Fibroblast of lung (primary cell): ENCODE measurements around the gene SLC22A23.

Source experiments
- EZH2 ChIP-seq: IDR thresholded peaks from 2 replicates; pipeline ENCODE4 v1.5.1; 2012; ENCODE audit warnings: low read length, control low read depth, mild to moderate bottlenecking; ENCODE audit errors: missing control alignments
- TF ChIP-seq, protein P1 (sequence below), 2 donors: IDR thresholded peaks in 1 of 2; conservative IDR thresholded peaks in 1 of 2; 1 replicate in 1 of 2; 2 replicates in 1 of 2; pipeline ENCODE4 v1.5.1; 2011 to 2012; ENCODE audit warnings: low read length in 2 of 2, control low read depth in 1 of 2, inconsistent platforms in 1 of 2, low read depth in 1 of 2, mild to moderate bottlenecking in 1 of 2

- TF ChIP-seq, protein P1, sequence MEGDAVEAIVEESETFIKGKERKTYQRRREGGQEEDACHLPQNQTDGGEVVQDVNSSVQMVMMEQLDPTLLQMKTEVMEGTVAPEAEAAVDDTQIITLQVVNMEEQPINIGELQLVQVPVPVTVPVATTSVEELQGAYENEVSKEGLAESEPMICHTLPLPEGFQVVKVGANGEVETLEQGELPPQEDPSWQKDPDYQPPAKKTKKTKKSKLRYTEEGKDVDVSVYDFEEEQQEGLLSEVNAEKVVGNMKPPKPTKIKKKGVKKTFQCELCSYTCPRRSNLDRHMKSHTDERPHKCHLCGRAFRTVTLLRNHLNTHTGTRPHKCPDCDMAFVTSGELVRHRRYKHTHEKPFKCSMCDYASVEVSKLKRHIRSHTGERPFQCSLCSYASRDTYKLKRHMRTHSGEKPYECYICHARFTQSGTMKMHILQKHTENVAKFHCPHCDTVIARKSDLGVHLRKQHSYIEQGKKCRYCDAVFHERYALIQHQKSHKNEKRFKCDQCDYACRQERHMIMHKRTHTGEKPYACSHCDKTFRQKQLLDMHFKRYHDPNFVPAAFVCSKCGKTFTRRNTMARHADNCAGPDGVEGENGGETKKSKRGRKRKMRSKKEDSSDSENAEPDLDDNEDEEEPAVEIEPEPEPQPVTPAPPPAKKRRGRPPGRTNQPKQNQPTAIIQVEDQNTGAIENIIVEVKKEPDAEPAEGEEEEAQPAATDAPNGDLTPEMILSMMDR (conservative IDR thresholded peaks at IDR 0.05 in 1 of 2, IDR thresholded peaks at IDR 0.05 in 1 of 2; ENCODE audit: low read depth in 1 of 2, low read length in 2 of 2), result no peak
- TF ChIP-seq EZH2, result no peak
These were observed 28.1 kb downstream of the SLC22A23 start for GRCh38 chr6:3428700-3429099.
